ENCODE results near the gene MORN3. TPM values are rescaled to one million over a fixed set of nuclear protein-coding genes. Genes with fewer than 3 reads are reported as not detected.
A peak's percentile ranks its signal among the peaks of the same experiment; 100 is the strongest.

MORN3 gene
- total and polyA plus RNA-seq, 4 donors = 2.4 to 5.8 (median 3.0) TPM

- no peaks in the 10 kb centered on the region for H3K9me3 ChIP-seq (ENCODE audit: control insufficient read depth in 4 of 4, insufficient read depth in 3 of 4, low read length in 3 of 4)
- DNase-seq = peak; percentile 85 to 92 (median 86)
- 0 to 1% methylated on average over 53 to 74 of the region's 74 CpGs for WGBS, 2 donors
Measured at GRCh38 chr12:121712461-121713256, 43.2 kb upstream of the MORN3 start, which contains the start of gene TMEM120B. TSS of gene TMEM120B (plus strand) at chr12:121712752. CDS start at chr12:121712896, 144 bp downstream.

GRCh38 chr12:121712190-121712460, 42.7 kb upstream of the MORN3 start:
- ATAC-seq (ENCODE audit: insufficient read depth, low FRiP score) (peak; percentile 7), DNase-seq (peak; percentile 66 to 77 (median 68))
- 0 to 1% methylated on average over 16 of the region's 16 CpGs for WGBS, 2 donors
- peaks cover 0 to 17% (median 8%) of the 10 kb centered on the region in 5 donors for H3K4me1 ChIP-seq (ENCODE audit: control insufficient read depth in 5 of 5, insufficient read depth in 5 of 5, low read length in 5 of 5)
- H3K36me3 ChIP-seq (ENCODE audit: control insufficient read depth in 4 of 4, insufficient read depth in 4 of 4, low read length in 4 of 4) = no peaks in the 10 kb centered on the region
- peak overlapping the region; percentile 86 for H3K4me3 ChIP-seq
- TF ChIP-seq CTCF (IDR thresholded peaks at IDR 0.05; ENCODE audit: control extremely low read depth, extremely low read depth) = no peak
- peak overlapping the region; percentile 88 to 94 for H3K27ac ChIP-seq (ENCODE audit: low read depth in 1 of 2, low read length in 1 of 2)
- peak overlapping the region; percentile 65 to 91 for H3K9ac ChIP-seq (ENCODE audit: insufficient read depth in 1 of 2, low read length in 2 of 2)
- H3K27me3 ChIP-seq (ENCODE audit: control insufficient read depth in 3 of 3, insufficient read depth in 3 of 3, low read length in 2 of 3) = no peaks in the 10 kb centered on the region
- no peaks in the 10 kb centered on the region for H3K9me3 ChIP-seq (ENCODE audit: control insufficient read depth in 4 of 4, insufficient read depth in 3 of 4, low read length in 3 of 4)

More at GRCh38 chr12:121712461-121713256, 43.2 kb upstream of the MORN3 start, which contains the start of gene TMEM120B:
- Histone ChIP-seq H3K4me1 (ENCODE audit: control insufficient read depth in 5 of 5, insufficient read depth in 5 of 5, low read length in 5 of 5) (peaks cover 0 to 17% (median 8%) of the 10 kb centered on the region in 5 donors), H3K36me3 (ENCODE audit: control insufficient read depth in 4 of 4, insufficient read depth in 4 of 4, low read length in 4 of 4) (no peaks in the 10 kb centered on the region), H3K27ac (ENCODE audit: low read depth in 1 of 2, low read length in 1 of 2) (peak within 1 kb of the TSS; percentile 90 to 94), H3K4me3 (peak within 1 kb of the TSS; percentile 86), H3K9ac (ENCODE audit: insufficient read depth in 1 of 2, low read length in 2 of 2) (peak within 1 kb of the TSS; percentile 65 to 91), H3K27me3 (ENCODE audit: control insufficient read depth in 3 of 3, insufficient read depth in 3 of 3, low read length in 2 of 3) (no peaks in the 10 kb centered on the region)
- ATAC-seq (ENCODE audit: insufficient read depth, low FRiP score) = peak; percentile 91
- no peak for TF ChIP-seq CTCF (IDR thresholded peaks at IDR 0.05; ENCODE audit: control extremely low read depth, extremely low read depth)

GRCh38 chr12:121711361-121712189, 42.1 kb upstream of the MORN3 start:
- peak overlapping the region; percentile 86 for H3K4me3 ChIP-seq
- peak; percentile 4 for ATAC-seq (ENCODE audit: insufficient read depth, low FRiP score)
- H3K4me1 ChIP-seq (ENCODE audit: control insufficient read depth in 5 of 5, insufficient read depth in 5 of 5, low read length in 5 of 5) = peaks cover 0 to 17% (median 8%) of the 10 kb centered on the region in 5 donors
- peak overlapping the region; percentile 88 to 94 for H3K27ac ChIP-seq (ENCODE audit: low read depth in 1 of 2, low read length in 1 of 2)
- no peaks in the 10 kb centered on the region for H3K36me3 ChIP-seq (ENCODE audit: control insufficient read depth in 4 of 4, insufficient read depth in 4 of 4, low read length in 4 of 4)
- H3K9ac ChIP-seq (ENCODE audit: insufficient read depth in 1 of 2, low read length in 2 of 2) = peak overlapping the region; percentile 65 to 91
- no peak for TF ChIP-seq CTCF (IDR thresholded peaks at IDR 0.05; ENCODE audit: control extremely low read depth, extremely low read depth)
- H3K9me3 ChIP-seq (ENCODE audit: control insufficient read depth in 4 of 4, insufficient read depth in 3 of 4, low read length in 3 of 4) = no peaks in the 10 kb centered on the region
- peak in 1 of 3 donors; percentile 47 for DNase-seq
- H3K27me3 ChIP-seq (ENCODE audit: control insufficient read depth in 3 of 3, insufficient read depth in 3 of 3, low read length in 2 of 3) = no peaks in the 10 kb centered on the region
- WGBS, 2 donors = 52 to 53% methylated on average over 24 of the region's 24 CpGs
